Measurements from ENCODE around the gene MAPK14.

GRCh38 chr6:36094238-36094637 is 66.6 kb downstream of the MAPK14 start:
- TF ChIP-seq, protein P1, sequence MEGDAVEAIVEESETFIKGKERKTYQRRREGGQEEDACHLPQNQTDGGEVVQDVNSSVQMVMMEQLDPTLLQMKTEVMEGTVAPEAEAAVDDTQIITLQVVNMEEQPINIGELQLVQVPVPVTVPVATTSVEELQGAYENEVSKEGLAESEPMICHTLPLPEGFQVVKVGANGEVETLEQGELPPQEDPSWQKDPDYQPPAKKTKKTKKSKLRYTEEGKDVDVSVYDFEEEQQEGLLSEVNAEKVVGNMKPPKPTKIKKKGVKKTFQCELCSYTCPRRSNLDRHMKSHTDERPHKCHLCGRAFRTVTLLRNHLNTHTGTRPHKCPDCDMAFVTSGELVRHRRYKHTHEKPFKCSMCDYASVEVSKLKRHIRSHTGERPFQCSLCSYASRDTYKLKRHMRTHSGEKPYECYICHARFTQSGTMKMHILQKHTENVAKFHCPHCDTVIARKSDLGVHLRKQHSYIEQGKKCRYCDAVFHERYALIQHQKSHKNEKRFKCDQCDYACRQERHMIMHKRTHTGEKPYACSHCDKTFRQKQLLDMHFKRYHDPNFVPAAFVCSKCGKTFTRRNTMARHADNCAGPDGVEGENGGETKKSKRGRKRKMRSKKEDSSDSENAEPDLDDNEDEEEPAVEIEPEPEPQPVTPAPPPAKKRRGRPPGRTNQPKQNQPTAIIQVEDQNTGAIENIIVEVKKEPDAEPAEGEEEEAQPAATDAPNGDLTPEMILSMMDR (conservative IDR thresholded peaks at IDR 0.05; ENCODE audit: low read depth, low read length): no peak
- TF ChIP-seq EZH2 (IDR thresholded peaks at IDR 0.05; ENCODE audit: borderline replicate concordance, low read depth, low read length, poor library complexity, severe bottlenecking): no peak

Measured in A673 (cell line).